Upper lobe of left lung (tissue), 6 donors: ENCODE data around the gene MCU. TPM values are rescaled to one million over a fixed set of nuclear protein-coding genes. Genes with fewer than 3 reads are reported as not detected.

Experiments
- ATAC-seq, 2 donors: fragments of 200-7000 bp; cut with Tn5 transposase; one replicate each; pipeline ENCODE4 v1.9.1; 2022; ENCODE audit warnings: mild to moderate bottlenecking in 2 of 2, moderate library complexity in 2 of 2; ENCODE audit not compliant: low FRiP score in 2 of 2
- DNase-seq, 2 donors: peaks; one replicate each; pipeline ENCODE4 v3.0.0-alpha.2; 2019 to 2020
- H3K27ac ChIP-seq, 4 donors: fragments of 200-600 bp; sonication (generic); one replicate each; pipeline ENCODE4 v1.5.1; 2016 to 2019
- H3K27me3 ChIP-seq, 4 donors: fragments of 200-600 bp; sonication (generic); one replicate each; pipeline ENCODE4 v1.5.1; 2017 to 2019
- H3K36me3 ChIP-seq, 4 donors: fragments of 200-600 bp; sonication (generic); one replicate each; pipeline ENCODE4 v1.5.1; 2016 to 2019
- H3K4me1 ChIP-seq, 4 donors: fragments of 200-600 bp; sonication (generic); one replicate each; pipeline ENCODE4 v1.5.1; 2018 to 2019
- H3K4me3 ChIP-seq, 4 donors: fragments of 200-600 bp; sonication (generic); one replicate each; pipeline ENCODE4 v1.5.1; 2017 to 2019; ENCODE audit warnings: mild to moderate bottlenecking in 2 of 4, moderate library complexity in 1 of 4
- H3K9me3 ChIP-seq, 4 donors: fragments of 200-600 bp; sonication (generic); one replicate each; pipeline ENCODE4 v1.5.1; 2018 to 2019
- CTCF ChIP-seq, 6 experiments: fragments of 450-650 bp in 4 of 6; fragments of 200-600 bp in 2 of 6; sonication (generic) in 2 of 6; IDR thresholded peaks; one replicate each; pipeline ENCODE4 v1.5.1; 2016 to 2019; ENCODE audit warnings: antibody characterized with exemption in 6 of 6
- EP300 ChIP-seq, 4 donors: sonication (generic); formaldehyde crosslinking; IDR thresholded peaks; one replicate each; pipeline ENCODE4 v1.5.1; 2017; ENCODE audit warnings: antibody characterized with exemption in 4 of 4, control low read depth in 2 of 4
- POLR2A ChIP-seq, 4 donors: fragments of 450-650 bp; IDR thresholded peaks; one replicate each; pipeline ENCODE4 v1.5.1; 2016 to 2017; ENCODE audit warnings: antibody characterized with exemption in 4 of 4, mild to moderate bottlenecking in 2 of 4
- POLR2AphosphoS5 ChIP-seq, 2 donors: sonication (generic); formaldehyde crosslinking; IDR thresholded peaks; one replicate each; pipeline ENCODE4 v1.5.1; 2017; ENCODE audit warnings: antibody characterized with exemption in 2 of 2
- WGBS, 2 donors: methylation state at CpG; one replicate each; pipeline ENCODE4 v1.1.5; 2017 to 2018; 5-methylcytosine and 5-hydroxymethylcytosine counted together
- total RNA-seq, 6 donors: library from RNA; depleted of rRNA in 4 of 6; stranded (reverse); fragments of >200 nt in 4 of 6; gene quantifications; one replicate each; pipeline versions ENCODE4 v1.1.0 to v1.2.1, GENCODE V29; 2016 to 2021
- donor health status: DM: no; HTN: no; CAD: no; lungs with moderate emphysema.
- donor health status: DM: no; HTN: yes; CAD: no; lungs with severe emphysema.

The MCU gene
- total RNA-seq, 6 donors from 2014 or later, result 28.2 to 50.5 (median 32.1) TPM

- H3K36me3 ChIP-seq, result no peaks in the 10 kb centered on the region
- no peaks in the 10 kb centered on the region for H3K9me3 ChIP-seq
- TF ChIP-seq CTCF (IDR thresholded peaks at IDR 0.05) (no peak), POLR2AphosphoS5 (IDR thresholded peaks at IDR 0.05) (no peak), EP300 (IDR thresholded peaks at IDR 0.05) (no peak), POLR2A (IDR thresholded peaks at IDR 0.05) (no peak)
- peaks cover 21 to 45% (median 25%) of the 10 kb centered on the region in 4 donors for H3K4me1 ChIP-seq
- H3K4me3 ChIP-seq, result peak overlapping the region; percentile 60 to 92 (median 78)
- ATAC-seq, result peak in 1 of 2 donors; percentile 3
- DNase-seq, result peak in 1 of 2 donors; percentile 88
- no peaks in the 10 kb centered on the region for H3K27me3 ChIP-seq
- peak overlapping the region; percentile 89 to 99 (median 95) for H3K27ac ChIP-seq
- WGBS, 2 donors, result 0 to 1% methylated on average over 7 to 11 of the region's 11 CpGs
These were observed 726 bp downstream of the MCU start for GRCh38 chr10:72692744-72692993.

- H3K4me3 ChIP-seq, result peak overlapping the region; percentile 60 to 92 (median 78)
- no peaks in the 10 kb centered on the region for H3K36me3 ChIP-seq
- no peaks in the 10 kb centered on the region for H3K27me3 ChIP-seq
- DNase-seq, result no peak
- no peak for ATAC-seq
- no peaks in the 10 kb centered on the region for H3K9me3 ChIP-seq
- peak overlapping the region; percentile 89 to 99 (median 95) for H3K27ac ChIP-seq
- H3K4me1 ChIP-seq, result peaks cover 18 to 40% (median 24%) of the 10 kb centered on the region in 4 donors
- no peak for TF ChIP-seq POLR2AphosphoS5 (IDR thresholded peaks at IDR 0.05)
- TF ChIP-seq CTCF (IDR thresholded peaks at IDR 0.05), result no peak
- TF ChIP-seq EP300 (IDR thresholded peaks at IDR 0.05), result no peak
- no peak for TF ChIP-seq POLR2A (IDR thresholded peaks at IDR 0.05)
- 5% methylated on average over 8 of the region's 8 CpGs for WGBS, 2 donors
These were observed 1.2 kb downstream of the MCU start for GRCh38 chr10:72692994-72693781.

GRCh38 chr10:72694476-72695369 lies 2.8 kb downstream of the MCU start:
- peak in 1 of 2 donors; percentile 32 for DNase-seq

GRCh38 chr10:72695496-72695895 lies 3.6 kb downstream of the MCU start:
- Histone ChIP-seq H3K27me3 (no peaks in the 10 kb centered on the region), H3K9me3 (no peaks in the 10 kb centered on the region), H3K36me3 (no peaks in the 10 kb centered on the region), H3K27ac (peak overlapping the region in 1 of 4 donors; percentile 35), H3K4me1 (peaks cover 17 to 40% (median 24%) of the 10 kb centered on the region in 4 donors), H3K4me3 (no peak overlapping the region)
- 82 to 85% methylated on average over 3 of the region's 3 CpGs for WGBS, 2 donors
- no peak for ATAC-seq
- no peak for DNase-seq
- TF ChIP-seq POLR2AphosphoS5 (IDR thresholded peaks at IDR 0.05) (no peak), POLR2A (IDR thresholded peaks at IDR 0.05) (no peak), CTCF (IDR thresholded peaks at IDR 0.05) (no peak), EP300 (IDR thresholded peaks at IDR 0.05) (no peak)

More at GRCh38 chr10:72694476-72695369, 2.8 kb downstream of the MCU start:
- 35 to 43% methylated on average over 6 of the region's 6 CpGs for WGBS, 2 donors
- H3K4me1 ChIP-seq, result peaks cover 17 to 39% (median 24%) of the 10 kb centered on the region in 4 donors
- no peaks in the 10 kb centered on the region for H3K36me3 ChIP-seq
- no peaks in the 10 kb centered on the region for H3K27me3 ChIP-seq
- no peak for TF ChIP-seq POLR2AphosphoS5 (IDR thresholded peaks at IDR 0.05)
- TF ChIP-seq CTCF (IDR thresholded peaks at IDR 0.05), result peak in 3 of 6 experiments; percentile 23 to 29 (median 28)
- peak overlapping the region in 2 of 4 donors; percentile 26 to 35 for H3K27ac ChIP-seq
- peak overlapping the region in 1 of 4 donors; percentile 60 for H3K4me3 ChIP-seq
- ATAC-seq, result no peak
- H3K9me3 ChIP-seq, result no peaks in the 10 kb centered on the region
